B cell (primary cell): Measurements from ENCODE around the gene MDH2.

Experiments
- CTCF ChIP-seq: fragments of 200-600 bp; IDR thresholded peaks from one replicate; pipeline ENCODE4 v1.8.0; 2022; ENCODE audit warnings: antibody characterized with exemption, mild to moderate bottlenecking
- EZH2 ChIP-seq: IDR thresholded peaks from 2 replicates; pipeline ENCODE4 v1.6.1; 2012; ENCODE audit warnings: borderline replicate concordance, low read depth, mild to moderate bottlenecking, moderate library complexity, low read length; ENCODE audit not compliant: insufficient read depth, poor library complexity, severe bottlenecking

- TF ChIP-seq CTCF (no peak), EZH2 (no peak)
Observed at GRCh38 chr7:76040126-76040525, 7.8 kb upstream of the MDH2 start.
